H1 (cell line): ENCODE measurements around the gene POLR2I. TPM values are rescaled to one million over a fixed set of nuclear protein-coding genes. Genes with fewer than 3 reads are reported as not detected.

ENCODE experiments used
- CTCF ChIA-PET: fragments of 300-600 bp; sonication (Branson Sonifier 250); formaldehyde crosslinking; loops from one replicate; lab custom pipeline; 2021; ENCODE audit not compliant: partially characterized antibody; lab: Charles Lee
- POLR2A ChIA-PET: fragments of 300-600 bp; sonication (Branson Sonifier 250); formaldehyde crosslinking; loops from one replicate; lab custom pipeline; 2021; ENCODE audit warnings: inconsistent platforms; ENCODE audit not compliant: partially characterized antibody; lab: Charles Lee
- DNase-seq, 2 experiments: peaks; one replicate each; pipeline versions ENCODE4 v3.0.0 to v3.0.0-alpha.2; 2010 to 2022; ENCODE audit warnings: low spot score in 2 of 2, low read depth in 1 of 2, mixed read lengths in 1 of 2
- FAIRE-seq: peaks from 2 replicates; lab custom pipeline; 2011; peaks lifted over from hg19 to GRCh38; lab: Jason Lieb, UNC
- H2AFZ ChIP-seq: 2 replicates; pipeline ENCODE4 v1.8.1; 2012; ENCODE audit warnings: low read length, inconsistent platforms
- H2AK5ac ChIP-seq: 2 replicates; pipeline ENCODE4 v1.6.1; 2013; ENCODE audit warnings: low read depth, low read length
- H2BK120ac ChIP-seq: replicated peaks from 2 replicates; pipeline ENCODE3; 2013; ENCODE audit warnings: low read depth, low read length, inconsistent platforms
- H2BK12ac ChIP-seq: 2 replicates; pipeline ENCODE4 v1.6.1; 2013; ENCODE audit warnings: low read depth, low read length
- H2BK15ac ChIP-seq: 2 replicates; pipeline ENCODE4 v1.6.1; 2013; ENCODE audit warnings: low read length
- H2BK20ac ChIP-seq: 2 replicates; pipeline ENCODE4 v1.6.1; 2013; ENCODE audit warnings: low read length
- H2BK5ac ChIP-seq: 2 replicates; pipeline ENCODE4 v1.6.1; 2013; ENCODE audit warnings: low read depth, low read length
- H3K14ac ChIP-seq: 2 replicates; pipeline ENCODE4 v1.6.1; 2013; ENCODE audit warnings: inconsistent platforms; ENCODE audit not compliant: insufficient read length
- H3K18ac ChIP-seq: 2 replicates; pipeline ENCODE4 v1.6.1; 2013; ENCODE audit warnings: low read length; ENCODE audit errors: extremely low read depth
- H3K23ac ChIP-seq: 2 replicates; pipeline ENCODE4 v1.6.1; 2013; ENCODE audit warnings: inconsistent platforms; ENCODE audit not compliant: insufficient read length
- H3K23me2 ChIP-seq: 2 replicates; pipeline ENCODE4 v1.6.1; 2013; ENCODE audit warnings: low read depth, low read length
- H3K27ac ChIP-seq: 2 replicates; pipeline ENCODE4 v1.6.1; 2011; ENCODE audit warnings: low read depth, low read length, inconsistent platforms
- H3K27me3 ChIP-seq, 4 experiments: replicated peaks in 1 of 4; 1 replicate in 1 of 4; 2 replicates in 3 of 4; pipeline versions ENCODE4 v1.6.1 to v1.8.1; 2011 to 2013; ENCODE audit warnings: low read length in 3 of 4, mild to moderate bottlenecking in 3 of 4, inconsistent platforms in 2 of 4, mixed read lengths in 2 of 4, moderate library complexity in 1 of 4; ENCODE audit not compliant: control insufficient read depth in 3 of 4, insufficient read depth in 3 of 4; ENCODE audit errors: extremely low read depth in 1 of 4
- H3K36me3 ChIP-seq, 4 experiments: 2 replicates each; pipeline versions ENCODE4 v1.6.1 to v1.8.1; 2011 to 2013; ENCODE audit warnings: mild to moderate bottlenecking in 4 of 4, low read length in 3 of 4, moderate library complexity in 2 of 4, control low read depth in 1 of 4, inconsistent platforms in 1 of 4; ENCODE audit not compliant: insufficient read depth in 4 of 4, control insufficient read depth in 2 of 4
- H3K4ac ChIP-seq: replicated peaks from 2 replicates; pipeline ENCODE3; 2013; ENCODE audit warnings: low read length, low read depth, mixed read lengths, inconsistent platforms; ENCODE audit not compliant: insufficient read length
- H3K4me1 ChIP-seq, 4 experiments: replicated peaks in 1 of 4; 1 replicate in 1 of 4; 2 replicates in 3 of 4; pipeline versions ENCODE4 v1.6.1 to v1.8.1; 2011 to 2013; ENCODE audit warnings: low read length in 3 of 4, inconsistent platforms in 2 of 4, mixed read lengths in 1 of 4; ENCODE audit not compliant: insufficient read depth in 4 of 4, control insufficient read depth in 3 of 4
- H3K4me2 ChIP-seq, 2 experiments: 2 replicates each; pipeline versions ENCODE4 v1.6.1 to v1.8.1; 2011 to 2013; ENCODE audit warnings: low read depth in 2 of 2, low read length in 2 of 2, control low read depth in 1 of 2, inconsistent platforms in 1 of 2, mild to moderate bottlenecking in 1 of 2; ENCODE audit not compliant: insufficient read depth in 1 of 2
- H3K4me3 ChIP-seq, 4 experiments: fragments of 200-600, 300-600 bp in 1 of 4; sonication (generic), shearing (Covaris generic), sonication (Bioruptor Twin) in 1 of 4; 2 replicates each; pipeline versions ENCODE4 v1.5.1 to v1.8.1; 2011 to 2016; ENCODE audit warnings: low read length in 4 of 4, low read depth in 3 of 4, control low read depth in 2 of 4, inconsistent platforms in 2 of 4, mild to moderate bottlenecking in 2 of 4, mixed read lengths in 1 of 4, moderate library complexity in 1 of 4; ENCODE audit not compliant: insufficient read depth in 2 of 4; ENCODE audit errors: extremely low read depth in 1 of 4
- H3K56ac ChIP-seq: replicated peaks from 2 replicates; pipeline ENCODE3; 2013; ENCODE audit warnings: low read depth, mild to moderate bottlenecking, mixed read lengths, low read length, inconsistent platforms; ENCODE audit not compliant: insufficient read length
- H3K79me1 ChIP-seq: 2 replicates; pipeline ENCODE4 v1.6.1; 2013; ENCODE audit warnings: low read depth, low read length, control low read depth
- H3K79me2 ChIP-seq, 2 experiments: 2 replicates each; pipeline versions ENCODE4 v1.6.1 to v1.8.1; 2012 to 2013; ENCODE audit warnings: low read length in 2 of 2, mild to moderate bottlenecking in 2 of 2, inconsistent platforms in 1 of 2; ENCODE audit not compliant: insufficient read depth in 2 of 2, control insufficient read depth in 1 of 2
- H3K9ac ChIP-seq, 4 experiments: replicated peaks in 1 of 4; 1 replicate in 1 of 4; 2 replicates in 3 of 4; pipeline versions ENCODE4 v1.6.1 to v1.8.1; 2011 to 2013; ENCODE audit warnings: low read depth in 3 of 4, low read length in 3 of 4, control low read depth in 2 of 4, mild to moderate bottlenecking in 2 of 4, moderate library complexity in 2 of 4, inconsistent platforms in 1 of 4; ENCODE audit errors: extremely low read depth in 1 of 4
- H3K9me3 ChIP-seq, 2 experiments: 2 replicates each; pipeline versions ENCODE4 v1.6.1 to v1.8.1; 2012 to 2013; ENCODE audit warnings: mild to moderate bottlenecking in 2 of 2, moderate library complexity in 2 of 2, control low read depth in 1 of 2, inconsistent platforms in 1 of 2, low read depth in 1 of 2, low read length in 1 of 2, mixed read lengths in 1 of 2; ENCODE audit not compliant: insufficient read depth in 2 of 2
- H4K20me1 ChIP-seq, 2 experiments: replicated peaks in 1 of 2; 2 replicates each; pipeline versions ENCODE3 to v1.8.1; 2011 to 2013; ENCODE audit warnings: inconsistent platforms in 2 of 2, low read length in 2 of 2, mild to moderate bottlenecking in 1 of 2; ENCODE audit not compliant: insufficient read depth in 2 of 2, control insufficient read depth in 1 of 2
- H4K5ac ChIP-seq: 2 replicates; pipeline ENCODE4 v1.6.1; 2013; ENCODE audit warnings: low read length, low read depth, mixed read lengths, inconsistent platforms; ENCODE audit not compliant: insufficient read length
- H4K8ac ChIP-seq: 2 replicates; pipeline ENCODE4 v1.8.0; 2013; ENCODE audit warnings: mild to moderate bottlenecking, moderate library complexity, low read length, inconsistent platforms; ENCODE audit not compliant: insufficient read depth; ENCODE audit errors: extremely low read depth
- H4K91ac ChIP-seq: replicated peaks from 2 replicates; pipeline ENCODE3; 2013; ENCODE audit warnings: low read length, mixed read lengths, inconsistent platforms; ENCODE audit not compliant: insufficient read length
- CBX8 ChIP-seq: fragments of 300-800, 300-1000 bp; sonication (generic); IDR thresholded peaks from 2 replicates; pipeline ENCODE4 v1.7.1; 2016; ENCODE audit warnings: low read depth, low read length, borderline replicate concordance
- GABPA ChIP-seq: IDR thresholded peaks from 2 replicates; pipeline ENCODE4 v1.6.1; 2011; ENCODE audit warnings: mild to moderate bottlenecking, low read length, moderate library complexity, borderline replicate concordance; ENCODE audit not compliant: insufficient read depth
- GTF2F1 ChIP-seq: IDR thresholded peaks from 2 replicates; pipeline ENCODE4 v1.6.1; 2012; ENCODE audit warnings: low read depth, low read length, improper control_type of control experiment, borderline replicate concordance
- KDM1A ChIP-seq: fragments of 200-600, 300-600 bp; sonication (generic); IDR thresholded peaks from 2 replicates; pipeline ENCODE4 v1.7.1; 2016; ENCODE audit warnings: mild to moderate bottlenecking, low read length, borderline replicate concordance
- KDM4A ChIP-seq: IDR thresholded peaks from one replicate; pipeline ENCODE4 v1.7.1; 2012; ENCODE audit warnings: low read depth, mild to moderate bottlenecking, moderate library complexity, low read length, inconsistent platforms; ENCODE audit not compliant: severe bottlenecking
- MAFK ChIP-seq: IDR thresholded peaks from 2 replicates; pipeline ENCODE4 v1.6.1; 2012; ENCODE audit warnings: low read depth, mild to moderate bottlenecking, improper control_type of control experiment, low read length
- NANOG ChIP-seq: IDR thresholded peaks from 2 replicates; pipeline ENCODE4 v1.6.1; 2011; ENCODE audit warnings: low read length, low read depth, mild to moderate bottlenecking, inconsistent platforms; ENCODE audit not compliant: insufficient read depth, poor library complexity, severe bottlenecking
- POLR2A ChIP-seq, 2 experiments: IDR thresholded peaks; 1 replicate in 1 of 2; 2 replicates in 1 of 2; pipeline ENCODE4 v1.6.1; 2011; ENCODE audit warnings: low read depth in 2 of 2, low read length in 2 of 2, mild to moderate bottlenecking in 2 of 2; ENCODE audit errors: control extremely low read depth in 1 of 2
- RFX5 ChIP-seq: IDR thresholded peaks from 2 replicates; pipeline ENCODE4 v1.6.1; 2011; ENCODE audit warnings: low read depth, low read length, improper control_type of control experiment, borderline replicate concordance
- RNF2 ChIP-seq: fragments of 200-900, 300-1000 bp; sonication (generic); IDR thresholded peaks from 2 replicates; pipeline ENCODE4 v1.7.1; 2016; ENCODE audit warnings: borderline replicate concordance, low read depth, mild to moderate bottlenecking, antibody characterized with exemption, low read length; ENCODE audit not compliant: poor library complexity, severe bottlenecking; ENCODE audit errors: missing control alignments
- SRF ChIP-seq: IDR thresholded peaks from 2 replicates; pipeline ENCODE4 v1.6.1; 2011; ENCODE audit warnings: mild to moderate bottlenecking, low read depth, low read length, moderate library complexity
- YY1 ChIP-seq: IDR thresholded peaks from 2 replicates; pipeline ENCODE4 v1.6.1; 2011; ENCODE audit warnings: low read depth, mild to moderate bottlenecking, low read length
- WGBS, 2 experiments: shearing (Covaris generic) in 1 of 2; methylation state at CpG; one replicate each; pipeline versions ENCODE4 v1.1.6 to v1.1.7; 2013 to 2015; ENCODE audit warnings: low lambda C conversion rate in 2 of 2, mixed read lengths in 2 of 2, inconsistent platforms in 1 of 2, low coverage in 1 of 2, missing lambda C conversion rate in 1 of 2; ENCODE audit not compliant: insufficient replicate concordance in 2 of 2, insufficient coverage in 1 of 2, insufficient read length in 1 of 2; ENCODE audit errors: extremely low coverage in 1 of 2, missing lambda C conversion rate in 1 of 2; 5-methylcytosine and 5-hydroxymethylcytosine counted together
- polyA plus RNA-seq, 7 experiments: library from polyadenylated mRNA; depleted of rRNA in 3 of 7; stranded (reverse) in 5 of 7; unstranded in 2 of 7; fragments of >200 nt in 5 of 7; fragments of 200-250 nt in 2 of 7; gene quantifications; 1 replicate in 5 of 7; 2 replicates in 1 of 7; 4 replicates in 1 of 7; pipeline versions ENCODE4 v1.2.1 to v1.2.3, GENCODE V29; 2011 to 2013; ENCODE audit warnings: missing spikeins in 2 of 7, mixed read lengths in 2 of 7
- total RNA-seq: library from RNA; stranded (reverse); fragmentation: NEBNext Ultra II Directional; extraction: Animal tissue kit (Norgen Biotek cat#: 25700); gene quantifications from 2 replicates; pipeline ENCODE4 v1.2.1, GENCODE V29; 2021
- TF ChIP-seq, protein P1 (sequence below): IDR thresholded peaks from 2 replicates; pipeline ENCODE4 v1.6.1; 2011; ENCODE audit warnings: low read depth, mild to moderate bottlenecking, low read length; ENCODE audit not compliant: insufficient read depth

POLR2I gene
- total and polyA plus RNA-seq, 2 of the 8 experiments (the other 6 are each of a cell fraction or from before 2014, with no cell fraction given), result 143 to 150 TPM

DNA sequence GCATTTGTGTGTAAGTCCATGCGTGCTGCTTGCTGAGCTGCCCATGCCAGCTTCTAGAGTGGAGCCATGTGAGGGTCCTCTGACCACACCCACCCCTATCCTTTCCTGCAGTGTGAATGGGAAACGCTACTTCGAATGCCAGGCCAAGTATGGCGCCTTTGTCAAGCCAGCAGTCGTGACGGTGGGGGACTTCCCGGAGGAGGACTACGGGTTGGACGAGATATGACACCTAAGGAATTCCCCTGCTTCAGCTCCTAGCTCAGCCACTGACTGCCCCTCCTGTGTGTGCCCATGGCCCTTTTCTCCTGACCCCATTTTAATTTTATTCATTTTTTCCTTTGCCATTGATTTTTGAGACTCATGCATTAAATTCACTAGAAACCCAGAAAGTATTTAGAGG lies 10.9 kb upstream of the POLR2I start:
- Histone ChIP-seq H2AK5ac (no peak overlapping the region), H2AFZ (no peak overlapping the region), H3K9me3 (no peaks in the 10 kb centered on the region), H3K27ac (no peak overlapping the region), H4K91ac (no peak overlapping the region), H3K18ac (no peak overlapping the region), H3K27me3 (no peaks in the 10 kb centered on the region), H3K79me1 (no peaks in the 10 kb centered on the region), H3K4me1 (0 out of 7 replicates have a peak, but pooled peaks cover 0 to 1% (median 0%) of the 10 kb centered on the region in 4 experiments), H3K14ac (no peak overlapping the region), H3K79me2 (no peaks in the 10 kb centered on the region), H2BK20ac (no peak overlapping the region), H4K8ac (no peak overlapping the region), H3K23me2 (no peaks in the 10 kb centered on the region; the same call in 1 of the 2 replicates), H2BK5ac (no peak overlapping the region), H2BK15ac (no peak overlapping the region), H2BK120ac (no peak overlapping the region), H2BK12ac (no peak overlapping the region), H3K4me2 (no peak overlapping the region), H3K56ac (no peak overlapping the region), H4K5ac (no peak overlapping the region), H3K36me3 (peaks cover 8 to 21% (median 17%) of the 10 kb centered on the region in 4 experiments; a peak in 7 of 8 replicates), H3K23ac (no peak overlapping the region), H3K9ac (no peak overlapping the region), H3K4me3 (no peak overlapping the region), H3K4ac (no peak overlapping the region), H4K20me1 (peaks cover 0 to 2% of the 10 kb centered on the region in 2 experiments)
- POLR2A ChIA-PET, result interaction anchor here (1.1 to 5.0 kb wide), 4 partner anchors 10 to 58 kb away, joined by 3 to 27 read pairs (median 4); partner anchors contain the start of genes CAPNS1, POLR2I and TBCB
- DNase-seq (no peak), FAIRE-seq (no peak)
- CTCF ChIA-PET, result interaction anchor here (1.3 to 9.1 kb wide), 3 partner anchors 12 to 867 kb away, joined by 5 to 157 read pairs (median 5); no protein-coding TSS in a partner anchor
- WGBS, 2 experiments, result 91% methylated on average over 9 of the region's 9 CpGs; no CpG with 5 or more reads in 1 of the 2 experiments
- no peak for TF ChIP-seq YY1
- no peak for TF ChIP-seq MAFK
- no peak for TF ChIP-seq GTF2F1
- TF ChIP-seq GABPA, result no peak
- TF ChIP-seq SRF, result no peak
- no peak for TF ChIP-seq NANOG
- TF ChIP-seq KDM1A, result no peak
- TF ChIP-seq, protein P1, sequence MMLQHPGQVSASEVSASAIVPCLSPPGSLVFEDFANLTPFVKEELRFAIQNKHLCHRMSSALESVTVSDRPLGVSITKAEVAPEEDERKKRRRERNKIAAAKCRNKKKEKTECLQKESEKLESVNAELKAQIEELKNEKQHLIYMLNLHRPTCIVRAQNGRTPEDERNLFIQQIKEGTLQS, result no peak
- TF ChIP-seq POLR2A (IDR thresholded peaks at IDR 0.05; ENCODE audit: control extremely low read depth in 1 of 2, low read depth in 2 of 2, low read length in 2 of 2), result no peak
- no peak for TF ChIP-seq CBX8
- no peak for TF ChIP-seq RNF2
- no peak for TF ChIP-seq RFX5
- no peak for TF ChIP-seq KDM4A
